Right cardiac atrium (tissue), 5 donors: ENCODE data around the gene NCKAP5. TPM values are rescaled to one million over a fixed set of nuclear protein-coding genes. Genes with fewer than 3 reads are reported as not detected.

Experiments used
- ATAC-seq, 2 donors: fragments of 200-7000 bp; cut with Tn5 transposase; one replicate each; pipeline versions ENCODE4 v1.8.0 to v1.9.1; 2020; ENCODE audit warnings: moderate library complexity in 2 of 2, mild to moderate bottlenecking in 1 of 2
- DNase-seq, 3 donors: peaks; one replicate each; pipeline ENCODE4 v3.0.0-alpha.2; 2020
- H3K27ac ChIP-seq: one replicate; pipeline ENCODE4 v1.5.1; 2013; ENCODE audit warnings: mild to moderate bottlenecking, low read length, control low read depth, moderate library complexity
- H3K27me3 ChIP-seq: one replicate; pipeline ENCODE4 v1.6.1; 2013; ENCODE audit not compliant: control insufficient read depth, insufficient read depth
- H3K4me1 ChIP-seq: one replicate; pipeline ENCODE4 v1.6.1; 2013; ENCODE audit warnings: low read length; ENCODE audit not compliant: control insufficient read depth, insufficient read depth
- H3K4me3 ChIP-seq: one replicate; pipeline ENCODE4 v1.5.1; 2013; ENCODE audit warnings: low read length, control low read depth
- H3K9me3 ChIP-seq: one replicate; pipeline ENCODE4 v1.6.1; 2013; ENCODE audit warnings: low read length; ENCODE audit not compliant: control insufficient read depth
- WGBS: extraction: QIAGEN DNeasy Blood & Tissue Kit; methylation state at CpG from one replicate; pipeline ENCODE4 v1.1.7; 2013; 5-methylcytosine and 5-hydroxymethylcytosine counted together
- intact Hi-C, 4 donors: fragments of 100-400 bp; cut with DNase I; formaldehyde crosslinking; loops; one replicate each; pipeline versions ENCODE4 v1.11.0 to v1.14.0; 2022 to 2023
- polyA plus RNA-seq: library from polyadenylated mRNA; stranded (reverse); fragments of 200-250 nt; gene quantifications from one replicate; pipeline ENCODE4 v1.2.3, GENCODE V29; 2013
- total RNA-seq, 4 donors: library from RNA; stranded (reverse); fragmentation: NEBNext Ultra II Directional; extraction: Animal tissue kit (Norgen Biotek cat#: 25700); gene quantifications; one replicate each; pipeline ENCODE4 v1.2.1, GENCODE V29; 2021
- donor health status: healthy with polysubstance abuse.
- donor health status: DM: no; HTN: yes; CAD: no.
- donor health status: DM: no; HTN: no; CAD: no.
- donor health status: DM: no; HTN: yes; CAD: no; lungs with severe emphysema.
- donor health status: DM: yes; HTN: yes; CAD: no.

Gene NCKAP5
- total and polyA plus RNA-seq, 5 donors = 3.8 to 11.1 (median 7.3) TPM

GRCh38 chr2:132980304-132980703, 588.0 kb downstream of the NCKAP5 start:
- intact Hi-C loops = no loop called here
- ATAC-seq (no peak), DNase-seq (no peak)
- H3K4me3 ChIP-seq = no peak overlapping the region
- no peaks in the 10 kb centered on the region for H3K27me3 ChIP-seq
- H3K27ac ChIP-seq = no peak overlapping the region
- H3K4me1 ChIP-seq = no peaks in the 10 kb centered on the region
- no peaks in the 10 kb centered on the region for H3K9me3 ChIP-seq
- 93% methylated on average over 2 of the region's 2 CpGs for WGBS

- DNase-seq = no peak
- H3K4me3 ChIP-seq = no peak overlapping the region
- no peaks in the 10 kb centered on the region for H3K9me3 ChIP-seq
- H3K27ac ChIP-seq = no peak overlapping the region
- intact Hi-C loops = no loop called here
- no peak for ATAC-seq
- 87% methylated on average over 5 of the region's 5 CpGs for WGBS
- no peaks in the 10 kb centered on the region for H3K4me1 ChIP-seq
- no peaks in the 10 kb centered on the region for H3K27me3 ChIP-seq
These were observed 588.7 kb downstream of the NCKAP5 start for GRCh38 chr2:132979339-132980093.

GRCh38 chr2:132978840-132979239, 589.4 kb downstream of the NCKAP5 start:
- no peak for DNase-seq
- Histone ChIP-seq H3K4me3 (no peak overlapping the region), H3K27ac (no peak overlapping the region), H3K4me1 (no peaks in the 10 kb centered on the region), H3K9me3 (no peaks in the 10 kb centered on the region), H3K27me3 (no peaks in the 10 kb centered on the region)
- 83% methylated on average over 6 of the region's 6 CpGs for WGBS
- no peak for ATAC-seq
- intact Hi-C loops = no loop called here

GRCh38 chr2:132977812-132978529, 590.3 kb downstream of the NCKAP5 start:
- Histone ChIP-seq H3K4me1 (no peaks in the 10 kb centered on the region), H3K4me3 (no peak overlapping the region), H3K27ac (no peak overlapping the region), H3K27me3 (no peaks in the 10 kb centered on the region), H3K9me3 (no peaks in the 10 kb centered on the region)
- ATAC-seq (no peak), DNase-seq (no peak)
- 68% methylated on average over 4 of the region's 4 CpGs for WGBS
- intact Hi-C loops = no loop called here

GRCh38 chr2:132975193-132976105, 592.8 kb downstream of the NCKAP5 start:
- H3K4me1 ChIP-seq = no peaks in the 10 kb centered on the region
- DNase-seq = no peak
- intact Hi-C loops = no loop called here
- ATAC-seq = no peak
- 90% methylated on average over 5 of the region's 5 CpGs for WGBS
- H3K27me3 ChIP-seq = no peaks in the 10 kb centered on the region
- no peaks in the 10 kb centered on the region for H3K9me3 ChIP-seq
- H3K27ac ChIP-seq = no peak overlapping the region
- no peak overlapping the region for H3K4me3 ChIP-seq

GRCh38 chr2:132974467-132975095, 593.7 kb downstream of the NCKAP5 start:
- H3K27ac ChIP-seq = no peak overlapping the region
- 87% methylated on average over 11 of the region's 11 CpGs for WGBS
- no peaks in the 10 kb centered on the region for H3K27me3 ChIP-seq
- no peaks in the 10 kb centered on the region for H3K4me1 ChIP-seq
- no peak for ATAC-seq
- intact Hi-C loops = no loop called here
- H3K4me3 ChIP-seq = no peak overlapping the region
- H3K9me3 ChIP-seq = no peaks in the 10 kb centered on the region
- DNase-seq = no peak

GRCh38 chr2:132971310-132972061, 596.8 kb downstream of the NCKAP5 start:
- no peak for ATAC-seq
- no peak overlapping the region for H3K4me3 ChIP-seq
- no peak for DNase-seq

GRCh38 chr2:132969371-132969985, 598.8 kb downstream of the NCKAP5 start:
- no peaks in the 10 kb centered on the region for H3K4me1 ChIP-seq
- no peaks in the 10 kb centered on the region for H3K27me3 ChIP-seq
- H3K4me3 ChIP-seq = no peak overlapping the region
- intact Hi-C loops = no loop called here
- DNase-seq (no peak), ATAC-seq (no peak)
- 87% methylated on average over 4 of the region's 4 CpGs for WGBS
- H3K9me3 ChIP-seq = no peaks in the 10 kb centered on the region
- H3K27ac ChIP-seq = no peak overlapping the region

More at GRCh38 chr2:132971310-132972061, 596.8 kb downstream of the NCKAP5 start:
- Histone ChIP-seq H3K4me1 (no peaks in the 10 kb centered on the region), H3K27ac (no peak overlapping the region), H3K9me3 (no peaks in the 10 kb centered on the region), H3K27me3 (no peaks in the 10 kb centered on the region)
- WGBS = 78% methylated on average over 7 of the region's 7 CpGs
- intact Hi-C loops = no loop called here

- no peak overlapping the region for H3K27ac ChIP-seq
- H3K4me1 ChIP-seq = no peaks in the 10 kb centered on the region
- DNase-seq (no peak), ATAC-seq (no peak)
- no peaks in the 10 kb centered on the region for H3K9me3 ChIP-seq
- intact Hi-C loops = no loop called here
- no peaks in the 10 kb centered on the region for H3K27me3 ChIP-seq
- H3K4me3 ChIP-seq = no peak overlapping the region
These were observed 602.8 kb downstream of the NCKAP5 start for GRCh38 chr2:132965460-132965859.

- no peak overlapping the region for H3K27ac ChIP-seq
- no peak for DNase-seq
- H3K4me3 ChIP-seq = no peak overlapping the region
- intact Hi-C loops = no loop called here
- no peaks in the 10 kb centered on the region for H3K27me3 ChIP-seq
- no peaks in the 10 kb centered on the region for H3K4me1 ChIP-seq
- ATAC-seq = no peak
- 44% methylated on average over 2 of the region's 2 CpGs for WGBS
- H3K9me3 ChIP-seq = no peaks in the 10 kb centered on the region
These were observed 605.1 kb downstream of the NCKAP5 start for GRCh38 chr2:132963161-132963560.
